Neural progenitor cell (in vitro differentiated cells): Measurements from ENCODE around the gene RASGRP1.

Experiments used
- EZH2 ChIP-seq: fragments of 200-600 bp; sonication (generic); IDR thresholded peaks from 2 replicates; pipeline ENCODE4 v1.6.1; 2017; ENCODE audit warnings: antibody characterized with exemption, mild to moderate bottlenecking, moderate library complexity
- EZH2phosphoT487 ChIP-seq: fragments of 200-600 bp; sonication (generic); IDR thresholded peaks from 2 replicates; pipeline ENCODE4 v1.6.1; 2017; ENCODE audit warnings: antibody characterized with exemption
- TF ChIP-seq, protein P1 (sequence below): fragments of 200-600 bp; sonication (generic); IDR thresholded peaks from 2 replicates; pipeline ENCODE4 v1.5.1; 2017; ENCODE audit warnings: antibody characterized with exemption, mild to moderate bottlenecking

DNA sequence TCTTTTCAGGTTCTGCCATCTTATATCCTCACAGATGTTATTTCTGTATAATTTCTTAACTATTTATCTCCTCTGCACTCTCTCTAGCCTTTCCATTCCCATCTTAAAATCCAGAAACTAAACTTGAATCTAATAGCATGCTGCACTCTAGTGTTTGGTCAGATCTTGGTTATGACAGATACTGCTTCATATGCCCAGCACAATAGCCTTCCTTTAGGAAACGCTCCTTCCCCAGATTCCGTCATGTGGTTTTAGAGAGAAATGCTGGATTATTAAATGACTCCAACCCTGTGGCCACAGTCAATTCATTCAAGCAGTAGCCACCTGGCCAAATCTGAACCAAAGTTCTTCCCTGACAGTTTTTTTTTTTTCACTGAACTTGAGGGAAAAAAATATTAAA is 19.4 kb downstream of the RASGRP1 start:
- TF ChIP-seq, protein P1, sequence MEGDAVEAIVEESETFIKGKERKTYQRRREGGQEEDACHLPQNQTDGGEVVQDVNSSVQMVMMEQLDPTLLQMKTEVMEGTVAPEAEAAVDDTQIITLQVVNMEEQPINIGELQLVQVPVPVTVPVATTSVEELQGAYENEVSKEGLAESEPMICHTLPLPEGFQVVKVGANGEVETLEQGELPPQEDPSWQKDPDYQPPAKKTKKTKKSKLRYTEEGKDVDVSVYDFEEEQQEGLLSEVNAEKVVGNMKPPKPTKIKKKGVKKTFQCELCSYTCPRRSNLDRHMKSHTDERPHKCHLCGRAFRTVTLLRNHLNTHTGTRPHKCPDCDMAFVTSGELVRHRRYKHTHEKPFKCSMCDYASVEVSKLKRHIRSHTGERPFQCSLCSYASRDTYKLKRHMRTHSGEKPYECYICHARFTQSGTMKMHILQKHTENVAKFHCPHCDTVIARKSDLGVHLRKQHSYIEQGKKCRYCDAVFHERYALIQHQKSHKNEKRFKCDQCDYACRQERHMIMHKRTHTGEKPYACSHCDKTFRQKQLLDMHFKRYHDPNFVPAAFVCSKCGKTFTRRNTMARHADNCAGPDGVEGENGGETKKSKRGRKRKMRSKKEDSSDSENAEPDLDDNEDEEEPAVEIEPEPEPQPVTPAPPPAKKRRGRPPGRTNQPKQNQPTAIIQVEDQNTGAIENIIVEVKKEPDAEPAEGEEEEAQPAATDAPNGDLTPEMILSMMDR: no peak
- no peak for TF ChIP-seq EZH2
- TF ChIP-seq EZH2phosphoT487: no peak
